GM23338 (cell line): ENCODE data around the gene MSH3.

Experiments
- EZH2 ChIP-seq: fragments of 200-600 bp; sonication (generic); IDR thresholded peaks from one replicate; pipeline ENCODE4 v1.8.0; 2017; ENCODE audit warnings: antibody characterized with exemption, mild to moderate bottlenecking, low read depth; ENCODE audit not compliant: unreplicated experiment
- EZH2phosphoT487 ChIP-seq: fragments of 200-600 bp; sonication (generic); IDR thresholded peaks from one replicate; pipeline ENCODE4 v1.8.1; 2018; ENCODE audit warnings: antibody characterized with exemption; ENCODE audit not compliant: unreplicated experiment
- NANOG ChIP-seq: IDR thresholded peaks from 2 replicates; pipeline ENCODE4 v1.6.1; 2016; ENCODE audit warnings: antibody characterized with exemption, borderline replicate concordance
- POLR2AphosphoS5 ChIP-seq: IDR thresholded peaks from 2 replicates; pipeline ENCODE4 v1.6.1; 2016; ENCODE audit warnings: antibody characterized with exemption, low read depth
- TF ChIP-seq, protein P1 (sequence below), 2 experiments: fragments of 200-600 bp in 1 of 2; sonication (generic) in 1 of 2; conservative IDR thresholded peaks; 2 replicates each; pipeline versions ENCODE4 v1.5.1 to v1.6.1; 2016 to 2017; ENCODE audit warnings: antibody characterized with exemption in 2 of 2, low read depth in 2 of 2, mild to moderate bottlenecking in 2 of 2, moderate library complexity in 1 of 2
- TF ChIP-seq, protein P2 (sequence below): IDR thresholded peaks from one replicate; pipeline ENCODE4 v1.6.1; 2018; ENCODE audit warnings: antibody characterized with exemption; ENCODE audit not compliant: unreplicated experiment
- TF ChIP-seq, protein P3 (sequence below): IDR thresholded peaks from 2 replicates; pipeline ENCODE4 v1.6.1; 2016; ENCODE audit warnings: antibody characterized with exemption

DNA sequence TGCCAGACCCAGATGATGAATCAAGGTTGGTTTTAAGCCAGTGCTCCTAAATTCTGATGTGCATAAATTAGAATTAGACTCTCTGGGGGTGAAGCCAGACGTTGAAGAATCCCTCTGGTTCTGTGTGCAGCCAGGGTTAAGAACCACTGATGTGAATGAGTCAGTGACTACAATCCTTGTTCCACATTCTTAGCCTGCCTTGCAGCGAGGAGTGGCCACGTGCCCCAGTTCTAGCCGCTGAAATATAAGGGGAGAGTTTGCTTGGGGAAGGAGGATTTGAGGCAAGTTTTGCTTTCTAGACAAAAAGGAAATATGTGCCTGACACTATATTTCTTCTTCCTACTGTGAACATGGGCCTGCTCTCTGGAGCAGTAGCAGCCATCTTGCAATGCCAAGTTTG is 34.2 kb upstream of the MSH3 start:
- TF ChIP-seq, protein P1, sequence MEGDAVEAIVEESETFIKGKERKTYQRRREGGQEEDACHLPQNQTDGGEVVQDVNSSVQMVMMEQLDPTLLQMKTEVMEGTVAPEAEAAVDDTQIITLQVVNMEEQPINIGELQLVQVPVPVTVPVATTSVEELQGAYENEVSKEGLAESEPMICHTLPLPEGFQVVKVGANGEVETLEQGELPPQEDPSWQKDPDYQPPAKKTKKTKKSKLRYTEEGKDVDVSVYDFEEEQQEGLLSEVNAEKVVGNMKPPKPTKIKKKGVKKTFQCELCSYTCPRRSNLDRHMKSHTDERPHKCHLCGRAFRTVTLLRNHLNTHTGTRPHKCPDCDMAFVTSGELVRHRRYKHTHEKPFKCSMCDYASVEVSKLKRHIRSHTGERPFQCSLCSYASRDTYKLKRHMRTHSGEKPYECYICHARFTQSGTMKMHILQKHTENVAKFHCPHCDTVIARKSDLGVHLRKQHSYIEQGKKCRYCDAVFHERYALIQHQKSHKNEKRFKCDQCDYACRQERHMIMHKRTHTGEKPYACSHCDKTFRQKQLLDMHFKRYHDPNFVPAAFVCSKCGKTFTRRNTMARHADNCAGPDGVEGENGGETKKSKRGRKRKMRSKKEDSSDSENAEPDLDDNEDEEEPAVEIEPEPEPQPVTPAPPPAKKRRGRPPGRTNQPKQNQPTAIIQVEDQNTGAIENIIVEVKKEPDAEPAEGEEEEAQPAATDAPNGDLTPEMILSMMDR (conservative IDR thresholded peaks at IDR 0.05; ENCODE audit: low read depth in 2 of 2) = no peak
- TF ChIP-seq POLR2AphosphoS5 (no peak), NANOG (no peak), EZH2phosphoT487 (no peak), EZH2 (no peak)
- TF ChIP-seq, protein P2, sequence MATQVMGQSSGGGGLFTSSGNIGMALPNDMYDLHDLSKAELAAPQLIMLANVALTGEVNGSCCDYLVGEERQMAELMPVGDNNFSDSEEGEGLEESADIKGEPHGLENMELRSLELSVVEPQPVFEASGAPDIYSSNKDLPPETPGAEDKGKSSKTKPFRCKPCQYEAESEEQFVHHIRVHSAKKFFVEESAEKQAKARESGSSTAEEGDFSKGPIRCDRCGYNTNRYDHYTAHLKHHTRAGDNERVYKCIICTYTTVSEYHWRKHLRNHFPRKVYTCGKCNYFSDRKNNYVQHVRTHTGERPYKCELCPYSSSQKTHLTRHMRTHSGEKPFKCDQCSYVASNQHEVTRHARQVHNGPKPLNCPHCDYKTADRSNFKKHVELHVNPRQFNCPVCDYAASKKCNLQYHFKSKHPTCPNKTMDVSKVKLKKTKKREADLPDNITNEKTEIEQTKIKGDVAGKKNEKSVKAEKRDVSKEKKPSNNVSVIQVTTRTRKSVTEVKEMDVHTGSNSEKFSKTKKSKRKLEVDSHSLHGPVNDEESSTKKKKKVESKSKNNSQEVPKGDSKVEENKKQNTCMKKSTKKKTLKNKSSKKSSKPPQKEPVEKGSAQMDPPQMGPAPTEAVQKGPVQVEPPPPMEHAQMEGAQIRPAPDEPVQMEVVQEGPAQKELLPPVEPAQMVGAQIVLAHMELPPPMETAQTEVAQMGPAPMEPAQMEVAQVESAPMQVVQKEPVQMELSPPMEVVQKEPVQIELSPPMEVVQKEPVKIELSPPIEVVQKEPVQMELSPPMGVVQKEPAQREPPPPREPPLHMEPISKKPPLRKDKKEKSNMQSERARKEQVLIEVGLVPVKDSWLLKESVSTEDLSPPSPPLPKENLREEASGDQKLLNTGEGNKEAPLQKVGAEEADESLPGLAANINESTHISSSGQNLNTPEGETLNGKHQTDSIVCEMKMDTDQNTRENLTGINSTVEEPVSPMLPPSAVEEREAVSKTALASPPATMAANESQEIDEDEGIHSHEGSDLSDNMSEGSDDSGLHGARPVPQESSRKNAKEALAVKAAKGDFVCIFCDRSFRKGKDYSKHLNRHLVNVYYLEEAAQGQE = no peak
- TF ChIP-seq, protein P3, sequence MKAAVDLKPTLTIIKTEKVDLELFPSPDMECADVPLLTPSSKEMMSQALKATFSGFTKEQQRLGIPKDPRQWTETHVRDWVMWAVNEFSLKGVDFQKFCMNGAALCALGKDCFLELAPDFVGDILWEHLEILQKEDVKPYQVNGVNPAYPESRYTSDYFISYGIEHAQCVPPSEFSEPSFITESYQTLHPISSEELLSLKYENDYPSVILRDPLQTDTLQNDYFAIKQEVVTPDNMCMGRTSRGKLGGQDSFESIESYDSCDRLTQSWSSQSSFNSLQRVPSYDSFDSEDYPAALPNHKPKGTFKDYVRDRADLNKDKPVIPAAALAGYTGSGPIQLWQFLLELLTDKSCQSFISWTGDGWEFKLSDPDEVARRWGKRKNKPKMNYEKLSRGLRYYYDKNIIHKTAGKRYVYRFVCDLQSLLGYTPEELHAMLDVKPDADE = no peak
